Measurements from ENCODE around the gene KAT2B. TPM values are rescaled to one million over a fixed set of nuclear protein-coding genes. Genes with fewer than 3 reads are reported as not detected.

The KAT2B gene
- polyA plus RNA-seq, 1 of the 3 experiments (the other 2 are of a cell fraction): 2.1 TPM

- no peaks in the 10 kb centered on the region for H3K79me2 ChIP-seq (ENCODE audit: insufficient read depth)
- 95% methylated on average over 6 of the region's 6 CpGs for WGBS (ENCODE audit: low lambda C conversion rate)
- H4K20me1 ChIP-seq (ENCODE audit: insufficient read depth): no peaks in the 10 kb centered on the region
- H3K9me3 ChIP-seq: no peaks in the 10 kb centered on the region
- no peak for DNase-seq
- no peaks in the 10 kb centered on the region for H3F3A ChIP-seq (replicated peaks; ENCODE audit: insufficient read depth)
- no peak overlapping the region for H2AFZ ChIP-seq (ENCODE audit: low read depth)
- H3K27me3 ChIP-seq (ENCODE audit: insufficient read depth): no peaks in the 10 kb centered on the region
- POLR2A ChIA-PET: no interaction called here
- no peak overlapping the region for H3K4me3 ChIP-seq (ENCODE audit: low read depth in 2 of 2, low read length in 1 of 2)
- no peaks in the 10 kb centered on the region for H3K36me3 ChIP-seq (replicated peaks in 1 of 2; ENCODE audit: control insufficient read depth in 1 of 2, insufficient read depth in 2 of 2, low read length in 1 of 2)
- H3K4me1 ChIP-seq (ENCODE audit: control insufficient read depth in 1 of 2, insufficient read depth in 2 of 2, low read depth in 1 of 2, low read length in 1 of 2): no peaks in the 10 kb centered on the region
- H3K9ac ChIP-seq: no peak overlapping the region
- H3K4me2 ChIP-seq: no peak overlapping the region
- no peaks in the 10 kb centered on the region for H3K9me2 ChIP-seq
- CTCF ChIA-PET: interaction anchor here (1.0 kb wide), 1 partner anchor 10 kb away, joined by 3 read pairs; no protein-coding TSS in a partner anchor
- no peak for TF ChIP-seq IRF3 (IDR thresholded peaks at IDR 0.05; ENCODE audit: low read depth, low read length)
- TF ChIP-seq RFX5 (IDR thresholded peaks at IDR 0.05; ENCODE audit: low read length): no peak
- TF ChIP-seq SMC3 (IDR thresholded peaks at IDR 0.05; ENCODE audit: low read depth, low read length): no peak
- TF ChIP-seq REST (IDR thresholded peaks at IDR 0.05; ENCODE audit: low read depth, low read length): no peak
- no peak for TF ChIP-seq TAF1 (IDR thresholded peaks at IDR 0.05; ENCODE audit: borderline replicate concordance, low read depth, low read length)
- TF ChIP-seq NFIC (IDR thresholded peaks at IDR 0.05; ENCODE audit: borderline replicate concordance): no peak
- TF ChIP-seq CTCF (IDR thresholded peaks at IDR 0.05): no peak
- no peak overlapping the region for H3K27ac ChIP-seq (ENCODE audit: low read depth in 2 of 2, low read length in 1 of 2)
Measured at GRCh38 chr3:20074226-20075063, 34.2 kb downstream of the KAT2B start.

GRCh38 chr3:20075197-20075596 lies 35.0 kb downstream of the KAT2B start:
- H4K20me1 ChIP-seq (ENCODE audit: insufficient read depth): no peaks in the 10 kb centered on the region
- H3F3A ChIP-seq (replicated peaks; ENCODE audit: insufficient read depth): no peaks in the 10 kb centered on the region
- CTCF ChIA-PET: no interaction called here
- TF ChIP-seq TEAD4 (IDR thresholded peaks at IDR 0.05; ENCODE audit: borderline replicate concordance, insufficient read depth): no peak
- no peak for TF ChIP-seq POLR2AphosphoS5 (IDR thresholded peaks at IDR 0.05; ENCODE audit: low read depth, low read length)
- TF ChIP-seq RXRA (IDR thresholded peaks at IDR 0.05; ENCODE audit: borderline replicate concordance, low read depth): no peak
- TF ChIP-seq TCF12 (IDR thresholded peaks at IDR 0.05): no peak
- TF ChIP-seq CTCF (IDR thresholded peaks at IDR 0.05): no peak
- no peak for TF ChIP-seq IRF3 (IDR thresholded peaks at IDR 0.05; ENCODE audit: low read depth, low read length)
- TF ChIP-seq USF1 (IDR thresholded peaks at IDR 0.05; ENCODE audit: borderline replicate concordance, low read depth): no peak
- no peak for TF ChIP-seq MXI1 (IDR thresholded peaks at IDR 0.05; ENCODE audit: low read depth, low read length)
- no peak for TF ChIP-seq RAD21 (IDR thresholded peaks at IDR 0.05; ENCODE audit: low read length)

More at GRCh38 chr3:20075197-20075596, 35.0 kb downstream of the KAT2B start:
- Histone ChIP-seq H3K27ac (ENCODE audit: low read depth in 2 of 2, low read length in 1 of 2) (no peak overlapping the region), H3K9ac (no peak overlapping the region), H3K27me3 (ENCODE audit: insufficient read depth) (no peaks in the 10 kb centered on the region), H3K4me2 (no peak overlapping the region), H3K9me2 (no peaks in the 10 kb centered on the region), H3K4me3 (ENCODE audit: low read depth in 2 of 2, low read length in 1 of 2) (no peak overlapping the region), H3K4me1 (ENCODE audit: control insufficient read depth in 1 of 2, insufficient read depth in 2 of 2, low read depth in 1 of 2, low read length in 1 of 2) (no peaks in the 10 kb centered on the region; a peak in 1 of 4 replicates), H3K36me3 (replicated peaks in 1 of 2; ENCODE audit: control insufficient read depth in 1 of 2, insufficient read depth in 2 of 2, low read length in 1 of 2) (no peaks in the 10 kb centered on the region), H2AFZ (ENCODE audit: low read depth) (no peak overlapping the region), H3K79me2 (ENCODE audit: insufficient read depth) (no peaks in the 10 kb centered on the region), H3K9me3 (no peaks in the 10 kb centered on the region)
- POLR2A ChIA-PET: no interaction called here
- DNase-seq: no peak
- 93% methylated on average over 5 of the region's 5 CpGs for WGBS (ENCODE audit: low lambda C conversion rate)

All from SK-N-SH (cell line).